GM18508 (cell line): Measurements from ENCODE around the gene MPZL2.

Experiments
- ATAC-seq: cut with Tn5 transposase; IDR thresholded peaks from one replicate; pipeline ENCODE4 v1.9.1; 2021; ENCODE audit warnings: moderate number of reproducible peaks; ENCODE audit not compliant: insufficient read depth, unreplicated experiment

The MPZL2 gene

DNA sequence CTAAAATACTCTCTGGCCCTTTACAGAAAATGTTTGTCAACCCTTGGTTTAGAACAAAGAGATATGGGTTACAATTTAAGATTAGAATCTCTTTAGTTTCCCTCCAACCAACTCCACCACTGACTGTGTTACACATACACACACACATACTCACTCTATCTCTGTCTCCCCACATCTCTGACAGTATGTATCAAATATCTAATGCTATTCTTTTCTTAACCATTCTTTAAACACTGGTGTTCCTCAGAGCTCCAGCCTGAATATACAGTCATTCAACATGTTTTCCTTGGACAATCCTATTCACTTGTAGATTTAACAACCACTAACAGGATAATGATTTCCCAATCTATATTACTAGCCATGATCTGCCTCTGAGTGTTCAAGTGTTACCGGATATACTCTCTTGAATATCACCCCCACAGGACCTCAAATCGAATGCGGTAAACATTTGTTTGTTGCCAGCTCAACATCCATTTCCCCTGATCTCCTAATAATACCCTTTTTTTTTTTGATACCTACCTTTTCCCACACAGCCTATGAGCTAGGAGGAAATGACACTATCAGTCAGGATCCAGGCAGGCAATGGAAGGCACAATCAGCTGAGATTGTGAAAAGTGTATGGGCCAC, 18.0 kb downstream of the MPZL2 start:
- no peak for ATAC-seq

DNA sequence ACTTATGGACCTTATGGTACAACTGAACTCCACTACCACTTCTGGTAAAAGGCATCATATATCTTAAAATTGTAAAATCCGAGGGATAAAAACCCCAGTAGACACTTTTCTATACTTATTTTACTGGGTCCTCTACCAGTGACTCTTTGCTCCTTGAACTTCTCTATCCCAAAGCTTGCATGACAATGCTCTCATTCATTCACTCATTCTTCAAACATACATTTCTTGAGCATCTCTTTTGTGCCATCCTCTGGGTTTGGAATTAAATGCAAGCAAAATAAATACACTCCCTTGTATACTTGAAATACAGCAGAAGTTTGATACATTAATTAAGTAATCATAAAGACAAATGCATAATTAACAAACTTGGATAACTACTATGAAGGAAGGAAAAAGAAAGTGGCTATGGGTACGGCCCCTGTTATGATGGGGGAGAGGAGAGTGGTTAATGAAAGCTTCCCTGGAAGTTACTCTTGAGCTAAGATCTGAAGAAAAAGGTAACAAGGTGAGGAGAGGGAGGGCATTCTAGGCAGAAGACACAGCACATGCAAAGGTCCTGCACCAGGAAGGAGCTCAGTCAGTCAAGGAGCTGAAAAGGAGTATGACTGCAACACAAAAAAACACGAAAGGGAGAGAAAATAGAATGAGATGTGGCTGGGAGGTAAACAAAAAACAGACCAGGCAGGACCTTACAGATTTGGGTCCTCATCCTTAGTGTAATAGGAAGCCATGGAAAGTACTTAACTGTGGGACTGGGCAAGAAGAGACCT, 19.9 kb downstream of the MPZL2 start:
- no peak for ATAC-seq

DNA sequence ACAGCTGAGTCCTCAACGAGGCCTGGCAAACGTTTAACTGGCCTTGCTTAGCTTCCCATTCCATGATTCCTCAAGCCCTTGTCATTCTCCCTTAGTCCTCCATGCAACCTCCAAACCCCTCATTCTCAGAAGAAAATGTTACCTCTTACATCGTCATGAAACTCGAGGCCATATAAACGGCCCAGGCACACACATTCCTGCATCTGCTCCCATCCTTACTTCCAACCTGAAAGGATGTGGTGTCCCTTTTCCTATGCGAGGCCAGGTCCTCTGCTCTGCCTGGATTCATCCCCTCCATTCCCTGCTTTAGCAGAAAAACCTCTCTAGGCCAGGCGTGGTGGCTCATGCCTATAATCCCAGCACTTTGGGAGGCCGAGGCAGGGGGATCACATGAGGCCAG, 20.9 kb downstream of the MPZL2 start:
- no peak for ATAC-seq

DNA sequence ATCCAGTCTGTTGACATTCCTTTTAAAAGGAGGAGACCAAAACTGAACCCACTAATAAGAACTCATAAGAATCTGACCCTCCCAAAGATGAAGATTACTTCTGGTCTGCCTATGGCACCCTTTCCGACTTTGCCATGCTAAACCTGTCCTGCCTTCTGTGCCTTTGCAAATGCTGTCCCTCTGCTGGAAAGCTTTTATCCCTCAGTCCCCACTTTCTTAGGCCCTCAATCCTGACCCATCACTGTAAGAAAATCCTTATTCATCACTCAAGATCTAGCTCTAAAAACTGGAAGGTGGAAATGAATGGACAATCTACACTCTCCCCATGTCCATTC, 22.4 kb downstream of the MPZL2 start:
- no peak for ATAC-seq

DNA sequence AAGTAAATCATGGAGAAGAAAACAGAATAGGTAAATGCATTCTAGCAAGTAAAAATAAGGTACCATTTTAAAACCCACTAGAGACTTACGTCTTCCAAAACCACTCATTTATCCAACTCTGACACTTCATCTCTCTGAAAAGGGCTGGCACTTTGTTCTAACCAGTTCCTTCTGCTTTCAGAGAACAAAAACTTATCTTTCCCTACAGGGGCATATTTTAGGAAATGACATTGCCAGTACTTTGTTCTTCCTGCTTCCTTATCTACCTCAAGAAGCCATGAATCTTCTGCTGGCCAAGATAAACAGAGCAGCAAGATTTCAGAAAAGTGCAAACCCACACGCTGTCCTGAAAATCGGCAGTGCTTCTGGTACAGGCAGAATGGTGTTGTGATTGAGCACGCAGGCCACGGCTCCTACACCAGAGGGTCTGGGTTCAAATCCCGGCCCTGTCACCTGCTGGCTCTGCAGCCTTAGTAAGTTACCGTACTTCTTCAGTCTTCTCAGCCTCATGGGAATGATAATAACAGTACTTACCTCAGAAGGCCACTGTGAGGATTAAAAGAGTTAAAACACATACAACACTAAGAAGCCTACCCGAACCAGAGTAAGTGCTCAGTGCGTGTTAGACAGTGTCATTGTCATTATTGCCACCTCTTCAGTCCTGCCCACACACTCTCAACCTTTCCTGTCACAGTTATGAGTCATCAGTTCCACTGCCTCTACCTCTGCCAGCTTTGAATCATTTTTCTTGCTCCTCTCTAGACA, 22.9 kb downstream of the MPZL2 start:
- ATAC-seq, result no peak

DNA sequence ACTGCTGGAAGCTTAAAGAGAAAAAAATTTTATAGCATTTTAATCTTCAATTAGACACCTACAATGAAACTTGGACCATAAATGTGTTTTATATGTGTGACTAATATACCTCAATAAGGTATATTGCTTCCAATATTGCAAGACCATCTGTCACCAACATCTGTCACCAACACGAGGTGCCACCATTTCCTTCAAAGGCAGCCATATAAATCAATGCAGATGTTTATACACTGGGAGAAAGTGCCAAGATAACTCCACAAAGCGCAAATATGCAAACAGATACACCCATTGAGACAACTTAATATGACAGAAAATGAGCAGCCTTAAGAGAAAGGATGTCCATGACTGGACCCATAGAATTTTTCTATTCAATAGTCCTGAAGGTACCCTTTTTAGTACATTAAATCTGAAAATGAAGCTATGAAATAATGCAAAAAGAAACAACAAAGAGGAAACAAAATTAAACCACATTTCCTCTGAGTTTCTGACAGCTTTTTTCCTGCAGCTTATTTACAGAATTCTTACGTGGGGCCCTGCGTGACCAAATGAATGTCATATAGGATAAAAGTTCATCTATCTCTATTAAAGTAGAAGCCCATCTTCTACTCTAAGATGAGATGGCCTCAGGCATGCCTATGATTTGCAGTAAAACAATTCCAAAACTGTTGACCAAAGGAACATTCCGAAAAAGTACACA, 24.4 kb downstream of the MPZL2 start:
- ATAC-seq, result no peak

DNA sequence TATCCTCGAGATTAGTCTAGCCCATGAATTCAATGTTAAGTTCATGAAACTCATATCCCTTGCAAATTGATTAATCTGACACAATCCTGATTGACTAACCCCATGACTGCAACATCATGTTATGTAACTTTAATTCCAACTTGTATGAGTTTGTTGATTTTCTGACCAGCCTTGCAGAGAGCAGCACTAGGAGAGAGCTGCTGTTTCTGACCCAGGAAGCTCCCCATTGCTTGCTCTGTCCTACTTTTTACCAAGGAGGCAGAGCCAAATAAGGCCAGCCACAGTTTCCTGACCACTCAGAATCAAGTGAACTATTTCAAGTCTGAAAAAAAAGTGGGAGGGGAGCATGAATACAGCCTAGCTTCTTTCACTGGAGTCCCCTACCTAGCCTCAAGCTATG, 25.2 kb downstream of the MPZL2 start:
- no peak for ATAC-seq

DNA sequence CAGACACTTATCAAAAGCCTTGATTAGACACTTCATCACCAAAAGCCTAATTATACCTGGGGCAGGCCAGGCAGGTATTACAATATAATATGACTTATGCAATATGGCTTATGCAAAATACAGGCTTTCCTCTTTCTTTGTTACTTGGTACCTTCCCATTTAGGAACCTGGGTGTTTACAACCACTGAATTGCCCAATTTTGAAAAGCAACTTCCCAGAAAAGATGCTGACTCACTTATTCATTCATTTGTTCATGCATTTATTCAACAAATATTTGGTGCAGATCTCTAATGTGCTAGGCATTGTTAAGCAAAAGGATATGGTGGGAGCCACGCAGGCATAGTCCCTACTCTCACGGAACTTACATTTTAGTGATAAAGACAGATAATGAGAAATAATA, 25.7 kb downstream of the MPZL2 start:
- ATAC-seq, result no peak

DNA sequence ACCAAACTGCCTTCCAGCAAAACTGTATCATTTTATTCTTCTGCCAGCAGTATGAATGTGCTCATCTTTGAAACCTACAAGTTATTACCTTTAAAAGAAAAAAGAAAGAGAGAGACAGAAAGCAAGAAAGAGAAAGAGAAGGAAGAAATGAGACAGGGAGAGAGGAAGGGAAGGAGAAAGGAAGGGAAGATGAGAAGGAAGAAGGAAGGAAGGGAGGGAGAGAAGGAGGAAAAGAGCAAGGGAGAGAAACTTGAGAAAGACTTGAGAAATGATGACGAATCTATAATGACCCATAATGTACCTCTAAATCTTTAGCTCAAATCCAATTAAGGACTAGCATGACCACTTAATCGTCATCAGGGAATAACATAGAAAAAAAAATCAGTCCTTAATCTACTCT, 27.9 kb downstream of the MPZL2 start:
- no peak for ATAC-seq

DNA sequence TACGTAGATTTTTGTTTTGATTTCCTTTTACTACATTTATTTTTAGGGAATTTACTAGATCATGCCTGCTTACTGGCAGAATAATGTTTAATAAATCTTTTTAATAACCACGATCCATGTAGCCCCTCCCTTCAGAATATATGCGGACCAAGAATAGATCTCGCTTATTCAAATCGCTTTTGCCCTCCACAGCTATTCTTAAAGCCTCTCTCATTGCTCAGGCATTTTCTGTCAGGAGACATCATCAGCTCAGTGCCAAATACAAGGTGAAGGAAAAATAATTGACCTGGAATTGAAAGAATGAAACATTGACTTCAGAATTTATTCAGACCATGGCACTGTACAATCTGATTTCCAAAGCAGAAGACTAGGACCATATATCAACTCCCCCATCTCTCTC, 29.3 kb downstream of the MPZL2 start:
- ATAC-seq, result no peak

DNA sequence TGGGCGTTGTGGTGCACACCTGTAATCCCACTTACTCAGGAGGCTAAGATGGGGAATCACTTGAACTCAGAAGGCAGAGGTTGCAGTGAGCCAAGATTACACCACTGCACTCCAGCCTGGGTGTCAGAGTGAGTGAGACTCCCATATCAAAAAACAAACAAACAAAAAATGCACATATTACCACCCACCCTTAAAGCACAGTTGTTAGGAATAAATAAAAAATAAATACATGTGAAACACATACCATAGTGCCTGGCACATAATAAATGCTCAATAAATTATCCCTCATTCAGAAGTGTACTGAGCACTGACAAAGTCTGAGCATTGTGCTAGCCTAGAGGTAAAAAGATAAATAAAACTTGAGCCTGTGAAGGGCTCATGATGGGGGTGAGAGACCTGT, 30.2 kb downstream of the MPZL2 start:
- no peak for ATAC-seq

DNA sequence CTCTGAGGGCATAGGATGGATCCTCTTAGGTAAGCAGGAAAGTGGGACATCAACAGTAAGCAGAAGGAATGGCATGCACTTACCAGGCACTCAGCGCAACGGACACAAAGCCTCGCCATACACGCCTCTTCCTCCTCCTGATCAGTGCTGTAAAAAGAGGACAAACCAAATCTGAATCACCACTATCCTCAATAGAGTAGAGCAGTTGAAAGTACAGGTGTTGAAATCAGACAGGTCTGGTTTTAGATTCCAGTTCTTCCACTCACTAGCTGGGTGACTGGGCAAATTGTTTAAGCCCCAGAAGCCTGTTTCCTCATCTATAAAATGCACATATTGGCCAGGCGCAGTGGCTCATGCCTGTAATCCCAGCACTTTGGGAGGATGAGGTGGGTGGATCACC, 30.7 kb downstream of the MPZL2 start:
- ATAC-seq, result no peak

DNA sequence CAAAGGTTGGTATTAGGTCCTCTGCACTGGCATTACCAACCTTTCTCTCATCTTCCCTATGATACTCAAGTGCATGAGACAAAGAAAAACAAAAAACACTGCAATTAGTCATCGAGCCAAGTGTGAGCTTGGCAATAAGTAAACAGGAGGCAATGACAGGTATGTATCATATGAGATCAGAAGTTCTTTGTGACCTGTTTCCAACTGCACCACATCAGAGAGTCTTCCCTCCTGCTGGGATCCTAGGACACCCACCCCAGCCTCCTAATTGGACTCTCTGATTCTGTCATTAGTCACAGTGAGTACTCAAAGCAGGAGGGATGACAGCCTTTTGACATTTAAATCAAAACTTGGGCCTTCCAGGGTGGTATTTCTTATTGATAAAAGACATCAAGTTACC, 31.4 kb downstream of the MPZL2 start:
- ATAC-seq, result no peak

DNA sequence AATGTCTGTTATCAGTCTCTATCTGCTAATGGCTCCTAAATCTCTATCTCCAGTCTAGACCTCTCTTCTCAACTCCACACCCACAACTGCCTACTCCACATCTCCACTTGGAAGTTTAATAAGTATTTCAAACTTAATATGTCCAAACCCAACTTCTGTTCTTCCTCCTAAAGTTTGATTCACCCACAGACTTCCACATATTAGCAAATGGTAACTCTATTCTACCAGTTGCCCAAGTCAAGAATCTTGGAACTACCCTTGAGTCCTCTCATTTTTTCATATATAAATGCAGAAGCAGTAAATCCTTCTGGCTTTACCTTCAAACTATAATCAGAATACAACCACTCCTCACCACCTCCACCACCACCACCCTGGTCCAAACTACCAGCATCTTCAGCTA, 32.6 kb downstream of the MPZL2 start:
- ATAC-seq, result no peak

DNA sequence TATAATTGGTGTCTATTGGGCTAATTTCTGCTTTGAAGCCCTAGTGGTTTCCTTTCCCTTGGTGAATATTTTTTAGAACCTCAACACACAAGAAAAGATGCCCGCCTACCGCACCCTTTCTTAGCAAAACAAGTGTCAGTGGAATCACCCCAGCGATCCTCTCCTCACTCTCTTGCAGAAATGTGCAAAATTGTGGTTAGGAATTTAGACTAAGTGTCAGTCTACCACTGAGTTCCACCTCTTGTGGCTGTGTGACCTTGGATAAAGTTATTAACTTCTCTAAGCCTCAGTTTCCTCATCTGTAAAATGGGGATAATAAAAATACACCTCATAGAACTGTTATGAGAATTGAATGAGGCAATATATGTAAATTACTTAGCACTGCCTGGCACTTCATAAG, 34.0 kb downstream of the MPZL2 start:
- ATAC-seq, result no peak

DNA sequence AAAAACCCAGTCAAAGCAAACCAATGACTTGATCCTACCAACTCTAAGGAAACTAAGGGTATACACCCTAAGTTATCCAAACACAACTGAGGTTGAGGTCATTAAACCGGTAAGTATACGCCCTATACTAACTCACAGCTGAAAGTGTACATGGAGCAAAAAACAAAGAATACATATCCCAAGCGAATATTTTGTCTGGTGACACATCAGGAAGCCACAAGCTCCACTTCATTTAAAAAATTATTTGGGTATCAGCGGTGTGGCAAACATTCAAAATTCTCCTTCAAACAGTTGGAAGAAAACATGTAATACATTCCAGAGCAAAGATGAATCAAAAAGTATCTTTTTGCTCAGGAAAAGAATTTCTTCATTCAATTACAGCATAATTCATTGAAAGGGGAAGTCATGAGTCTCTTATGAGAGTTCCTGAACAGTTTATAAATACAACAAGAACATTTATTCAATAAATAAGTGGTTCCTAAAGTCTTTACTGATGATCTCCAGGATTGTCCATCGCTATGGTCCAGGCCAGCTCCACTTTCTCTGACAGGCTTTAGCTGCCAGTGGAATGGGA, 34.7 kb downstream of the MPZL2 start:
- ATAC-seq, result no peak

DNA sequence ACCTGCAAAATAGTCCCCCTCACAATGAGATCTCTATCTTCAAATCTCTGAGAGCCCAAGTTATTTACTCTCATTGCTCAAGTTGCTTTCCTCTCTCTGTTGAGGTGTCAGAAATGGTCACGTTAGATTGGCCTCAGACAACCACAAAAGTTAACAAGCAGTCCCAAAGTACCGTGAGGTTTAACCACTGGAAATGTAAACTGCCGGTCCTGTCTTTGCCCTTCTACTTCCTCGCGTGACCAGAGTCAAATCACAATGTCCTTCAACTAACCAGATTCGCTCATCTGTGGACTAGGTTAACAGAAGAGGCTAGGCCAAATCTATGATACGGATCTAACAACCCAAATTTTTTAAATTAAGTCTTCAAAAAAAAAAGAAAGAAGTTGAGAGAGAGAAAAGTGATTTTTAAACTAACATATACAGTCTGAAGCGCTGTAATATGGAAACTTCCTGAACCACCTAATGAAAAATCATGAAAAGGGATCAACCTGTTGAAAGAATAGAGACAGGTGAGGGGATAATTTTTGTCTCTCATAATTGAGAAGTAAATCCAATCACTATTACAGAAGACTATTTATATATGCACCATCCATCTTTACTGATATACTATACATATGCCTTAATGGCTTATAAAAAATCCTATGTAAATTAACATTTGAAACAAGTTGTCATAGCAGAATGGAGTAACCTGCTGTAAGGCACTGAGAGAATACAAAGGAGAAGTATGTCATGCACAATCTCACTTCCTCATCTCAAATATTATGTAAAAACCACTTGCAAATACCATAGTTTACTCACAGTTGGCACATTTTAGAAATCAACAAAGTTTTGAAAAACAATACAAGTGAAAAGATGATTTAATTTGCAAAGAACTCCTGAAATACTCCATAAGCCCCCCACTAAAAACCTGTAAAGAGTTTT, 36.0 kb downstream of the MPZL2 start:
- ATAC-seq, result no peak

DNA sequence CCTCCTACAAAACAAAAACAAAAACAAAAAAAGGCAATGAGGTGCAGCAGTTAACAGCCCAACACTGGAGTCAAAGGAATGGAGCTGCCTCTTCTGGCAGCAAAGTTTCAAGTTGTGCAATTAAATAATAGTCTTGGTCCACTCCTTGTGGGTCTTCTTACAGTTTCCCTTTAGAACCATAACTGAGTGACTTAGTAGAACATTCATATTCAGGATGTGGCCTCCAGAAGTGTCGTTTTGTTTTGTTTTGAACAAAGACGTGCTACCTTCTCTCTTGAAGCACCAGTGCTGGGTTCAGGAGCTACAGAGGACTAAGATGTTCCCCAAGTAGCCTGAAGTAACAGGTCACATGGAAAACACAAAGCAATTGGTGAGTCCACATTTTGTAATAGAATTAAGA, 37.3 kb downstream of the MPZL2 start:
- no peak for ATAC-seq

DNA sequence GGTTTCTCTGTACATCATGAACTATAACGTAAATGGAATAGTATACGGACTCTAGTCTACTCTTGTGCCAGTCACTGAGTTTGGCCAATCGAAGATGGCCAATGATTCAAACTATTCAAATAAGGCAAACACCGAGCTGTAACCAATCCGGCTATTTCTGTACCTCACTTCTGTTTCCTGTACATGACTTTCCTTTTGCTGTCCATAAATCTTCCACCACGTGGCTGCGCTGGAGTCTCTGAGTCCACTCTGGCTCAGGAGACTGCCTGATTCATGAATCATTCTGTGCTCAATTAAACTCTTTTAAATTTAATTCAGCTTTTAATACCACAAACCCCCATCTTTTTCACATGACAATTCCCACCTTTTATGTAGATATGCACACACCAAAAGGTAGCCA, 37.8 kb downstream of the MPZL2 start:
- no peak for ATAC-seq
